HL-60/S4 (cell line): Measurements from ENCODE around the gene MAP2K2.

Experiments
- in situ Hi-C: fragments of 300-500 bp; cut with MboI; formaldehyde crosslinking; loops from 2 replicates; pipeline ENCODE4 v1.14.3; 2022; ENCODE audit warnings: low sequenced_read_pairs

Gene MAP2K2

DNA sequence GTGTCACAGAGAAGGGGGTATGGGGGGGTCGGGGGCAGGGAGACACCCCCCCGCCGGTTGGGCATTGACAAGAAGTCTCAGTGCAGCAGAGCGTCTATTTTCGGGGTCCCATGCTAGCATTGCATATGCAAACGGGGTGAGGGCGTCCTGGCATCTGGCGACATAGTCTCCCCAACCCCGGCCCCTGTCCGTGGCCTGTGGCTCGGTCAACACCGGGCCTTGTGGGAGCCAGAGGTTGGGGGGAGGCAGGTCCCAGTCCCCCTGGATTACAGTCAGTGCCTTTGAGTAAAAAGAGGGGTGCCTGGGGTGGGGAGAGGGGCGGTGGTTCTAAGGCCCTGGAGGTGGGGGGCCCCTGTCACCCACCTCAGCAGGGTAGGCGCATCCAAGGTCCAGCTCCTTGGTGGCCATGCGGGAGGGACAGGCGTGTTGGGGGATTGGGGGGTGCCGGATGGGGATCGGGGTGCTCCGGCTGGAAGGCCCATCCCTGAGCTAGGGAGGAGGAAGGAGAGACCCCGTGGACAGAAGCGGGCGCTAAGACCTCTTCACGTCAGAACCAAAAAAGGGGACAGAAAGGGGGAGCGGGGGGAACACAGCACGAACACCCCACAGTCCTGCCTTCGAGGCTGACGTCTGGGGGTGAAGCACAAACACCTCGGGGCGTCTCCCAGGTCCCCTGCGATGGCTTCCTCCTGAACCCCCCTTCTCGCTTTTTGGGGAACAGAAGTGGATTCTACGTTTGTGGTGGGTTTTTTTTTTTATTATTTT is 78.1 kb downstream of the MAP2K2 start:
- in situ Hi-C loops = no loop called here

DNA sequence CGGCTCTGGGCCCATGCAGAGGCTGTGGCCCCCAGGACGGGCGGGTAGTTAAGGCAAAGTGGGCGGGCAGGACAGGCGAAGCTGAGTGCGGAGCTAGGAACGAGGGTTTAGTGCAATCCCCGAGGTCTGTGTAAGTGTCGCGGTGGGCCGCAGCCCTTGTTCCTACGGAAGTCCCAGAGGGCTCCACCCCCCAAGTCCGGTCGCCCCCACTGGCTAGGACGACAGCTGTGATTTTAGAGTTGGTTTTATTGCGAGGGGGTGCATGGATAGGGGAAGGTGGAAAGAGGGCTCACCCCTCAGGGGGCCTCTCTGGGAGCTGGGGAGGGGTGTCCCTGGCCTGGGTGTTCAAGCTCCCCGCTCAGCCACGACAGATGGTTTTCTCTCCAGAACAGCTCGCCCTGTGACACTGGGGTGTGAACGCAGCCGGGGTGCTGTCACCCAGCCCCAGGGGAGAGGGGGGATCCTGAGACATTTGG is 78.9 kb downstream of the MAP2K2 start:
- in situ Hi-C loops = no loop called here

DNA sequence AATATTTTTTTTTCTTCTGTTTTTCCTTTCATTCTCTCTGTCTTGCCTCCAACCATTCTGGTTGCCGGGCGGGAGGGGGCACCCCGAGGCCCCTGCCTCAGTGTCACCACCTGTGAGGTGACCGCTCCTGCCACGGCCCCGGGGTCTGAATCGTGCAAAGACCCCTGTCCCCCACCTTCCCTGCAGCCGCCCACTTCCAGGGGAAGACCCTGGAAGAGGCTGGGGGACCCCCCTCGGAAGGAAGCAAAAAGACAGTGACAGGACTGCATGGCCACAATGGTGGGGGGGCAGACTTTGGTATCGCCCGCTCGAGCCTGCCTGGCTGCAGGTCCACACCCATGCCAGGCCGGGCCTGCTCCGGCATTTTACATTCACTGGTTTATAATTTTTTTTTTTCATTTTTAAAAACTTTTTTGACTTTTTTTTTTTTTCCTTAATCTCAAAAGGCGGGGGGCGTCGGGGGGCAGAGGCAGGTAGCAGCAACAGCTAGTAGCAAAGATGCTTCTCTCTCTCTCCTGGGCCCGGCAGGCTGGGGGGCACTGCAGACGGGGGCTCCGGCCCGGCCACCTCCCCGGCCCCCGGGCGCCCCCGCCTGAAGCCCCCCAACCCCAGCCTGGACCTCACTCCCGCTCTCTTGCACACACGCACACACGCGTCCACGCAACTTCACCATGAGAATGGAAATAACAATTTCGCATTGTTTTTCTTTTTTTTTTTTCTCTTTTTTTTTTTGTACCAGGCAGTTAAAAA is 79.8 kb downstream of the MAP2K2 start:
- in situ Hi-C loops = no loop called here

DNA sequence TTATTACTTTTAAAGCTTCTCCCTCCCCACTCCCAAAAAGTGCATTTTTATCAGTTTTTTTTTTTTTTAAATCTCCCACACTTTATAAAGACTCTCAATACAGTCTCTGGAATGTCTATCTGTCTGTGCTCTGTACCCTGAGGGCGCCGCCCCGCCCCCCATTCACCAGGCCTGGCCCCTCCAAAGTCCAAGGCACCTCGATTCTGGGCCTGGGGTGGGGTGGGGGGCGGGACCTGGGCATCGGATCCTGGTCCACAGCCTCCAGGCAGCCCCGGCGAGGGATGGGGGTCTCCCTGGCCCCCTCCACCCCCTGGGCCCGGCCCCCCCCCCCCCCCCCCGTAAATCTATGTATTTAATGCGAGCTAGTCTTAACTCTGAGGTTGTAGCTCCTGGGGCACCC is 80.5 kb downstream of the MAP2K2 start:
- in situ Hi-C loops = no loop called here

DNA sequence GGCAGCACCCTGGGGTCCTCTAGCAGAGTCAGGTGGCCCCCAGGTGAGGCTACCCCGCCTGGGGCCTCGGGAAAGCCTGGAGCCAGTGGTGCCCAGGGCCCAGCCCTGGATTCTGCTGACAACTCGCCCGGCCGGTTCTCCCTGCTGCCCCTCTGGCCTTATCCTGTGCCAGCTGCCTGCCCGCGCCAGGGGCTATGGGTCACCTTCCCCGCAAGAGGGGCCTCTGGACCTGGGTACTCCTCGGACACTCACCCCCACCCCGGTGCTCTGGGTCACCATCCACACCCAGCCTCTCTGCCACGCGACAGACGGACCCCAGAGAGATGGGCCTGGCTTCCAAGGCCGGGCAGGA is 81.2 kb downstream of the MAP2K2 start:
- in situ Hi-C loops = no loop called here

DNA sequence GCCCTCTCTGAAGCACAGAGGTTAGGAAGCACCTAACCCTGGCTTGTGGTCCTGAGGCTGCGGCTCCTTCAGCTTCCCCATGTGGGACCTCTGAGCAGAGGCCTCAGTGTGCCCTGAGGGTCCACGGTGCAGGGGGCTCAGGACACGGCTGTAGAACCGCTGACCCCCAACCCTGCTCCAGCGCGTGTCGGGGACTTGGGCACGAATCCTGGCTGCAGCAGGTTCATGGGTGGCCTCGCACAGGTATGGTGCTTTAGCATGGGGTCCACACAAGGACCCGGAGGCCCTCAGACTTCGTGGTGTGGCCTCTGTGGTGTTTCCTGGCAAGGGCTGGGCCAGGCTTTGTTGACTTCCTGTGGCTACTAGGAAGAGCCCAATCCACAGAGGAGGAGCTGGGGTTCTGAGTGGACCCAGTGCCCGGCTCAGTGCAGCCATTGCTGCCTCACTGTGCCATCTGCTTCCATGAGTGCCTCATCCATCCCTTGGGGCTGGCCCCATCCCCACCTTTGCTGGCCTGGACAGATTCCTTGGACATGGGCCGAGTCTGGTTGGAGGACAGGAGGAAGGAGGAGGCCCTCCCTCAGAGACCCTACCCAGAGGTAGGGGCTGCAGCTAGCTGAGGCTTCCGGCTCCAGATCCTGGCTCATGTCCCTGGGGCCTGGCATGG is 81.7 kb downstream of the MAP2K2 start:
- in situ Hi-C loops = no loop called here
